Measurements from ENCODE around the gene CES2.
"Not testable (repeated sequence)": the region's sequence is repeated elsewhere in the genome, so short reads cannot be mapped to it uniquely, and the experiment has no call there.

Gene CES2

GRCh38 chr16:66954097-66954659 is 18.9 kb downstream of the CES2 start:
- peak; percentile 52 for DNase-seq

- DNase-seq = not testable (repeated sequence)
Measured at GRCh38 chr16:66955363-66956153, 20.2 kb downstream of the CES2 start.

- not testable (repeated sequence) for DNase-seq
Measured at GRCh38 chr16:66956154-66956457, 20.8 kb downstream of the CES2 start.

DNA sequence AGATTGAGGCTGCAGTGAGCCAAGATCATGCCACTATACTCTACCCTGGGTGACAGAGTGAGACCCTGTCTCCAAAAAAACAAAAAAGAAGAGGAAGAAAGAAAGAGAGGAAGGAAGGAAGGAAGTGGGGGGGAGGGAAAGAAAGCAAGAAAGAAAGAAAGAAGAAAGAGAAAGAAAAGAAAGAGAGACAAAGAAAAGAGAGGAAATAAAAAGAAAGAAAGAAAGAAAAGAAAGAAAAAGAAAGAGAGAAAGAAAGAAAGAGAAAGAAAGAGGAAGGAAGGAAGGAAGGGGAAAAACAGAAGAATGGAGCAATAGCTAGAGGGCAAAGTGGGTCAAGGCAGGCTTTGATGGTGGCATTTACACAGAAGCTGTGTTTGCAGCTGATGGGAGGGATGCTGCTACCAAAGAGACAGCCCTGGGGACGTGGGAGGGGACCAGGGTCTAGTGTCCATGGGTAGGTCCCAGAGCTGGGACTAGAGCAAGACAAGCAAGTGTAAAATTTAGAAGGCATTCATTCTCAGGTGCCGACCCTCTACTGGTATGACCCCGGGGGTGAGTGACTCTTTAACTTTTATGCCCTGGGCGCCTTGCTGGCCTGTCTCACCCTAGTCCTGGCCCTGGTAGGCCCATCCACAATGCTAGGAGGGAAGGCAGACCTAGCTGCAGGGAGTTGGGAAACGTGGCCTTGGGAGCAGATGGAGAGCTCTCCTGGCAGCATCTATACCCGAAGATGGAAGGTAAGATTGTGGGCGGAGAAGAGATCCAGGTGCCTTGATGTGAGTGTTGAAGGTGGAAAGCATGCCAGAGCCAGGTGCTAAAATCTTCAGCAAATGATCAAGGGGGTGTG is 23.8 kb downstream of the CES2 start:
- DNase-seq = no peak

GRCh38 chr16:66959704-66960161 is 24.4 kb downstream of the CES2 start:
- DNase-seq = no peak

DNA sequence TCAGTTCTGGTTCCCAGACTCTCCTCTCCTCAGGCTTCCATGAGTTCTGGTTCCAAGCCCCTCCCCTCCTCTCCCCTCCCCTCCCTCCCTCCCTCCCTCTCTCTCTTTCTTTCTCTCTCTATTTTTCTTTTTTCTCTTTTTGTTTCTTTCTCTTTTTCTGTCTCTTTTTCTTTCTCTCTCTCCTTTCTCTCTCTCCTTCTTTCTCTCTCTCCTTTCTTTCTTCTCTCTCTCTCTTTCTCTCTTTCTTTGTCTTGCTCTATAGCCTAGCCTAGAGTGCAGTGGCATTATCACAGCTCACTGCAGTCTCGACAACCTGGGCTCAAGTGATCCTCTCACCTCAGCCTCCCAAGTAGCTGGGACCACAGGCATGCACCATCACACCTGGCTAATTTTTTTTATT is 25.0 kb downstream of the CES2 start:
- DNase-seq = no peak

GRCh38 chr16:66961065-66961744 is 25.9 kb downstream of the CES2 start, which contains the start of gene CES3:
Gene CES3 (plus strand): TSS chr16:66961266. CDS start chr16:66961308, 42 bp downstream.
- DNase-seq = peak; percentile 71

DNA sequence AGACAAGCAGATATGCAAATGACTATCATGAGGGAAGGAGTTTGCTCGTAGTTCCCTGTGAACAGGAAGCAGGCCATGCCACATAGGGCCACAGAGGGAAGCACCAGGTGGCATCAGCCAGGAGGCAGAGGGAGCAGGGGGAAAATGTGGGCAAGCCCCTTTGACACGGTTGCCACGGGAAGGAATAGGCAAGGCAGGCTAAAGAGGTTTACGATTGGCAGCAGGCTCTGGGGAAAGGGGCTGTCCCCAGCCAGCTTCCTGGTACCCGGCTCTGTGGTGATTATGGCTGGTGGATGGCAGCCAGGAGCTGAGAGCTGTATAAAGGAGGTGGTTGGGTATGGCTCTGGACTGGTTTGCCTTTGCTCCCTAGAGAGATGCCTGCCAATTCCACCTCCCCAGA is 26.6 kb downstream of the CES2 start:
- no peak for DNase-seq

GRCh38 chr16:66964049-66964448 is 28.7 kb downstream of the CES2 start:
- DNase-seq = no peak

DNA sequence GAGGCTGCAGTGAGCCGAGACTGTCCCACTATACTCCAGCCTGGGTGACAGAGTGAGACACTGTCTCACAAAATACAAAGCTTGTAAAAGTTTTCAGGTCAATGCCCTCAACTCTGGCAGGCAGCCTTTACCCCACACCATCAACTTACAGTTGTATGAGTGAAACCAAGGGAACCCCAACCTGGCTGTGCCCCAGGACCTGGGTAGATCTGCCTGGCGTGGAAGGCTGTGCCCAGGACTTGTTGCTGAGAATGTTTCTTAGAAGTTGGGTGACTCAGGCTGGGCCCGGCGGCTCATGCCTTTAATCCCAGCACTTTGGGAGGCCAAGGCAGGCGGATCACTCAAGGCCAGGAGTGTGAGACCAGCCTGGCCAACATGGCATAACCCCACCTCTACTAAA is 33.5 kb downstream of the CES2 start:
- DNase-seq = no peak

DNA sequence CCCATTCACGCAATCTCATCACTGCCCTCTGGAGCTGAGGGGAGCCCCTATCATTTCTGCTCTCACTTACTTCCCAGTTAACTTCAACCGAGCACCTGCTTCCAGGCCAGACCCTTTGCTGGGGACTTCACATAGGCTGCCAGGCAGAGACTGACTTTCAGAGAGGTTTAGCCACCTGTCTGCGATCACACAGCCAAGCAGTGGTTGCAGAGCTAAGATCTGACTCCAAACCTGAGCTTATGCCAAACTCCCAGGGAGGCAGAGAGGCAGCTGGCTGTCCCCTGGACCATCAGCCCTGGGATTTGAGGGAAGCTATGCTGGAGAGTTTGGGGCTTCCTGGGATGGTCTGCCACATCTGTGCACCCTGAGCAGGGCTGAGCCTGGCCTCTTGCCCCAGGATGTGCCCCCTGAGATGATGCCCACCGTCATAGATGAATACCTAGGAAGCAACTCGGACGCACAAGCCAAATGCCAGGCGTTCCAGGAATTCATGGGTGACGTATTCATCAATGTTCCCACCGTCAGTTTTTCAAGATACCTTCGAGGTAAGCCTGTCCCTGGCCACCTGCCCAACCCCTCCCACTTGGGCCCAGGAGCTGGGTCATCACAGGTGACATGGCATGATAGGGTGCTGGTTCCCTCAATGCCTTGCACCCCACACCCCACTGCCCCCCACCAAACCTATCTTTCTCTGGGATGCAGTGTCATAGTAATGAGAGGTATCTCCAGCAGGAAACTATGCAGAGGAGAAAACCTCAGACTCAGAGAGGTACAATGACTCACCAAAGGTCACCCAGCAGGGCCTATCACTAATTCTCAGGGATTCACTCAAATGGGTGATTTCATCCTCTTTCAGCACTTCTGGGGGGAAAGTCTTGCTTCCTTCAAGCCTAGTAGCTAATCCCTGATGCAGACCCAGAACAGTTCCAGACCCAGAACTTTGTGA is 35.7 kb downstream of the CES2 start:
- DNase-seq = peak; percentile 62

DNA sequence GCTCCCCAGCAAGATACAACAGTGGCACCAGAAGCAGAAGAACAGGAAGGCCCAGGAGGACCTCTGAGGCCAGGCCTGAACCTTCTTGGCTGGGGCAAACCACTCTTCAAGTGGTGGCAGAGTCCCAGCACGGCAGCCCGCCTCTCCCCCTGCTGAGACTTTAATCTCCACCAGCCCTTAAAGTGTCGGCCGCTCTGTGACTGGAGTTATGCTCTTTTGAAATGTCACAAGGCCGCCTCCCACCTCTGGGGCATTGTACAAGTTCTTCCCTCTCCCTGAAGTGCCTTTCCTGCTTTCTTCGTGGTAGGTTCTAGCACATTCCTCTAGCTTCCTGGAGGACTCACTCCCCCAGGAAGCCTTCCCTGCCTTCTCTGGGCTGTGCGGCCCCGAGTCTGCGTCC is 37.7 kb downstream of the CES2 start:
- DNase-seq = no peak

- no peak for DNase-seq
Measured at GRCh38 chr16:66973716-66974115, 38.4 kb downstream of the CES2 start.

DNA sequence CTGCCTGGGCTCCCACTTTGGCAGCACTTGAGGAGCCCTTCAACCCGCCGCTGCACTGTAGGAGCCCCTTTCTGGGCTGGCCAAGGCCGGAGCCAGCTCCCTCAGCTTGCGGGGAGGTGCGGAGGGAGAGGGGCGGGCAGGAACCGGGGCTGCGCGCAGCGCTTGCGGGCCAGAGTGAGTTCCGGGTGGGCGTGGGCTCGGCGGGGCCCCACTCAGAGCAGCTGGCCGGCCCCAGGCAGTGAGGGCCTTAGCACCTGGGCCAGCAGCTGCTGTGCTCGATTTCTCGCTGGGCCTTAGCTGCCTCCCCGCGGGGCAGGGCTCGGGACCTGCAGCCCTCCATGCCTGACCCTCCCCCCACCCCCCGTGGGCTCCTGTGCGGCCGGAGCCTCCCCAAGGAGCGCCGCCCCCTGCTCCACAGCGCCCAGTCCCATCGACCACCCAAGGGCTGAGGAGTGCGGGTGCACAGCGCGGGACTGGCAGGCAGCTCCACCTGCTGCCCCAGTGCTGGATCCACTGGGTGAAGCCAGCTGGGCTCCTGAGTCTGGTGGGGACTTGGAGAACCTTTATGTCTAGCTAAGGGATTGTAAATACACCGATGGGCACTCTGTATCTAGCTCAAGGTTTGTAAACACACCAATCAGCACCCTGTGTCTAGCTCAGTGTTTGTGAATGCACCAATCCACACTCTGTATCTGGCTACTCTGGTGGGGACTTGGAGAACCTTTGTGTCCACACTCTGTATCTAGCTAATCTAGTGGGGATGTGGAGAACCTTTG is 39.0 kb downstream of the CES2 start:
- not testable (repeated sequence) for DNase-seq

DNA sequence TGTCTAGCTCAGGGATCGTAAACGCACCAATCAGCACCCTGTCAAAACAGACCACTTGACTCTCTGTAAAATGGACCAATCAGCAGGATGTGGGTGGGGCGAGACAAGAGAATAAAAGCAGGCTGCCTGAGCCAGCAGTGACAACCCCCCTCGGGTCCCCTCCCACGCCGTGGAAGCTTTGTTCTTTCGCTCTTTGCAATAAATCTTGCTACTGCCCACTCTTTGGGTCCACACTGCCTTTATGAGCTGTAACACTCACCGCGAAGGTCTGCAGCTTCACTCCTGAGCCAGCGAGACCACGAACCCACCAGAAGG is 39.6 kb downstream of the CES2 start:
- DNase-seq = not testable (repeated sequence)

- no peak for DNase-seq
Measured at GRCh38 chr16:66975302-66975893, 40.1 kb downstream of the CES2 start.

- no peak for DNase-seq
Measured at GRCh38 chr16:66976746-66977145, 41.4 kb downstream of the CES2 start.

GRCh38 chr16:66977341-66978113 is 42.2 kb downstream of the CES2 start:
- DNase-seq = peak; percentile 77

GRCh38 chr16:66979011-66979717 is 43.8 kb downstream of the CES2 start:
- no peak for DNase-seq

Measured in HCEC 1CT (cell line).